Activated T-cell treated with anti-CD3 and anti-CD28 coated beads, Interleukin-2, amount 50 U/mL, for 4 hours (primary cell): ENCODE data around the gene TRAPPC3. TPM values are rescaled to one million over a fixed set of nuclear protein-coding genes. Genes with fewer than 3 reads are reported as not detected.
"Not testable (repeated sequence)": the region's sequence is repeated elsewhere in the genome, so short reads cannot be mapped to it uniquely, and the experiment has no call there.

Experiments used
- ATAC-seq, 2 donors: fragments of 200-7000 bp; cut with Tn5 transposase; one replicate each; pipeline ENCODE4 v1.10.0; 2021
- DNase-seq: peaks from one replicate; pipeline ENCODE4 v3.0.0-alpha.2; 2020
- H3K27me3 Mint-ChIP-seq: one replicate; pipeline ENCODE4 v1.8.0; 2021; ENCODE audit warnings: low read depth, mixed read lengths
- H3K36me3 Mint-ChIP-seq: one replicate; pipeline ENCODE4 v1.8.0; 2022; ENCODE audit warnings: mixed read lengths; ENCODE audit not compliant: insufficient read depth
- H3K4me1 Mint-ChIP-seq: one replicate; pipeline ENCODE4 v1.8.0; 2021; ENCODE audit warnings: low read depth, mixed read lengths
- H3K4me3 Mint-ChIP-seq: one replicate; pipeline ENCODE4 v1.8.0; 2021; ENCODE audit warnings: mild to moderate bottlenecking, moderate library complexity, mixed read lengths
- H3K9me3 Mint-ChIP-seq: one replicate; pipeline ENCODE4 v1.8.0; 2021; ENCODE audit warnings: mixed read lengths
- total RNA-seq, 3 donors: library from RNA; stranded (reverse); gene quantifications; one replicate each; pipeline ENCODE4 v1.2.1, GENCODE V29; 2021

The TRAPPC3 gene
- total RNA-seq, 3 donors from 2014 or later: 64.2 to 69.6 (median 65.9) TPM

DNA sequence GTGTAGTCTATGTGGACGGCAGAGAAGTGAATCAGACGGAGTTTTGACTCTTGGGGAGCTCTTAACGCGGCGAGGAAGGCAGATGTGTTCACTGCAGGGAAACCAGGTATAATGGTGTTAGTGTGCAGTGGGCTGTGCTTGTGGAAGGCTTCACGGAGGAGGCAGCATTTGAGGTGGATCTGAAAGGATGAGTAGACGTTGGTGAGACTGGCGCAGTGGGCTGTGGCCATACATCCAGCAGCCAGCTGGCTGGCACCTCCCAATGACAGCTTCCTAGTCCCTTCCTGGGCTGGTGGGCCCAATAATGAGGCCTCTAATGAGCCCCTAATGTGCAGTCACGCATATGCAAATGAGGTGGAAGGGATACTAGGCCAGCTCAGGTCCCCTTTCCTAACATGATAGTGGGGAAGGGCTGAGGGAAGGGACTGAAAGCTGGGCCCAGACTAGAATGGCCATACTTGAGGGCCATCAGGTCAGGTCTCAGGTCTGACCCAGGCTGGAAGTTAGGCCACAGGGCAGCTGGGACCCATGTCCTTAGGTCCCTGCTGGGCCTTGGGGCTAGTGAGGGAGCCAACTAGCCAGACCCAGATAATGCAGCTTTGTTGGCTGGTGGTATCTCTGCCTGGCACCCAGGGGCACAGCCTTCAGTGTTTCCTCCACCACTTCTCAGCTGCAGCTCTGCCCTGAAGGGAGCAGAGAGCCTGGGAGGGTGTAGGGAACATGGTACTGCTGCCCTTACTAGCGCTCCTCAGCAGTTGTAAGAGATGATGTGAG is 10.5 kb upstream of the TRAPPC3 start:
- ATAC-seq (no peak), DNase-seq (no peak)
- Mint-ChIP-seq H3K4me1 (peaks cover 67% of the 10 kb centered on the region), H3K27me3 (no peaks in the 10 kb centered on the region), H3K36me3 (peaks cover 16% of the 10 kb centered on the region), H3K9me3 (no peaks in the 10 kb centered on the region), H3K4me3 (peak overlapping the region; percentile 83)

DNA sequence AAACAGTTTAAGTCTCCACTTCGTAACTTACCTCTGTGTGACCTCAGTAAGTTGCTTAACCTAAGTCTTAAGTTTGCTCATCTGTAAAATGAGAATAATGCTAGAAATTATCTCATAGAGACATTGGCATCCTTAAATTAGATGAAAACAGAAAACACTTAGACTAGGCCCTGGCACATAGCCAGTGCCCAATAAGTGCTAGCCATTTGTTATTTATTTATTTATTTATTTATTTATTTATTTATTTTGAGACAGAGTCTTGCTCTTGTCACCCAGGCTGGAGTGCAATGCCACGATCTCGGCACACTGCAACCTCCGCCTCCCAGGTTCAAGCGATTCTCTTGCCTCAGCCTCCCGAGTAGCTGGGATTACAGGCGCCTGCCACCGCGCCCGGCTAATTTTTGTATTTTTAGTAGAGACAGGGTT is 9.6 kb upstream of the TRAPPC3 start:
- not testable (repeated sequence) for DNase-seq, ATAC-seq, H3K27me3 Mint-ChIP-seq, H3K36me3 Mint-ChIP-seq, H3K9me3 Mint-ChIP-seq
- peaks cover 68% of the 10 kb centered on the region for H3K4me1 Mint-ChIP-seq
- peak overlapping the region; percentile 90 for H3K4me3 Mint-ChIP-seq

DNA sequence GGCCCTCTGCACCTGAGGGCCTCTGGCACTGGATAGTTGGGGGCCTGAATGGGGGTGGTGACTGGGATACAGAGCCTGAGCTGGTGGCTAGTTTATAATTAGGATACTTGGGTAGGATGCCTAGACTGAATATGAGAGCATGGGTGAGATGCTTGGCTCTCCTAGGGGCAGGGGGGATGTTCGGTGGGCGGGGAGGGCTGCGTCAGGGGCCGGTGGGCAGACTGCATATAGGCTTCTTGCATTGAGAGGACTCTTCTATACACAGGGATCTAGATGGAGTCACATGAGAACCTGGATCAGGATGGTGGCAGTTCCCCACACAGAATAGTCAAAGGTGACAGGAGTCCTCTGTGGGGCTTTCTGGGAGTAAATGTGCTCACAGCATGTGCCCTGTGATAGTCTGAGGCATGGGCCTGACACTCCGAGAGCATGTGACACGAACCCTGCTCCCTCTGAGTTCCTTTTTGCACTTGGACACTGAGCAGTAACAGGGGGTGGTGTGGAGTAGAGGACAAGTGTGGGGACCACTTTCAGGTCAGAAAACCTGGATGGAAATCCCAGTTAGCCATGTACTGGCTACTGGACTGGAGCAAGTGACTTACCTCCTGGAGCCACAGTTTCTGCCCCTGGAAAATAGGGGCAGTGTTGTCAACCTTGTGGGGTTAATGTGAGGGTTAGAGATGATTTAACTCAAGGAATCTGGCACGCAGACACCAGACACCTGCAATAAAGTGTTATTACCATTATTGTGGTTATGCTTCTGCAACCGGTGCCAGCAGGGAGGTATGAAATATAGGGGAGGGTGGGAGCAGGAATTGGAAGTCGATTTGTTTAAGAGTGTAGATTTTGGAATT is 8.9 kb upstream of the TRAPPC3 start:
- no peak for ATAC-seq
- H3K4me3 Mint-ChIP-seq: peak overlapping the region; percentile 90
- H3K4me1 Mint-ChIP-seq: peaks cover 72% of the 10 kb centered on the region

DNA sequence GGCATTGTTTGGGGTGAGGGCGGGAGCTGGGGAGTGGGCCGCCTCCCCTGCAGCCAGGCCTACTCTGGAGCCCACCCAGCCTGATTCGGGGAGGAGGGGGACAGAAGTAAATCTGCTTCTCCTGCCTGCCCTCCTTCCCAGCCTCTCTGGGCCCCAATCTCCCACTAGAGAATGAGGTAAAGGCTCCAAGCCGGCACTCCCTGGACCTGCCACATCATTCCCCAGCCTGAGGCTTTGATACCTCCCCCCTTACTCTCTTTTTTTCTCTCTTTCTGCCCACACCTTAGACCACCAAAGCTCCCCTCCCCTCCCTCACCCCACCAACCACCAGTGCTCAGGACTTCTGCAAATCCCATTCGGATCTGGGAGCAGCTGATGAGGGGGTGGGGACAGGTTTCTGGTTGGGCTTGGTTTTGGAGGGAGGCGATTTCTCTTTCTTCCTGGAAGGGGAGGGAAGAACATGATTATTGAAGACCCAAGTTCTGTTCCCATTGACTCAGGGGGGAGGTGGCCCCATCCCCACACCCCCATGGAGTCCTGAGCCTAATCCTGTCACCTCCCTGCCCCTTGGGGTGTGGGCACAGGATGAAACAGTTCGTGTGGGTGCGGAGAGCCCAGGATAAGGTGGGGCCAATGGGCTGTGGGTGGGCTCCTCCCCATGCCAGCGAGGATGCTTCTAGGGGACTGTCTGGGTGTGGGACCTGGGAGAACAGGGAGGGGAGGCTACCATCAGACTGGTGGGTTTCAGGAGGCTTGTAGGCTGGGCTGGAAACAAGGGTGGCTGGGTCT is 8.0 kb upstream of the TRAPPC3 start:
- no peak for ATAC-seq
- Mint-ChIP-seq H3K36me3 (peaks cover 9% of the 10 kb centered on the region), H3K27me3 (no peaks in the 10 kb centered on the region), H3K4me3 (peak overlapping the region; percentile 90), H3K9me3 (no peaks in the 10 kb centered on the region), H3K4me1 (peaks cover 70% of the 10 kb centered on the region)
- no peak for DNase-seq

More for the DNA sequence above, 8.9 kb upstream of the TRAPPC3 start:
- H3K27me3 Mint-ChIP-seq: no peaks in the 10 kb centered on the region
- DNase-seq: no peak
- no peaks in the 10 kb centered on the region for H3K9me3 Mint-ChIP-seq
- peaks cover 9% of the 10 kb centered on the region for H3K36me3 Mint-ChIP-seq

DNA sequence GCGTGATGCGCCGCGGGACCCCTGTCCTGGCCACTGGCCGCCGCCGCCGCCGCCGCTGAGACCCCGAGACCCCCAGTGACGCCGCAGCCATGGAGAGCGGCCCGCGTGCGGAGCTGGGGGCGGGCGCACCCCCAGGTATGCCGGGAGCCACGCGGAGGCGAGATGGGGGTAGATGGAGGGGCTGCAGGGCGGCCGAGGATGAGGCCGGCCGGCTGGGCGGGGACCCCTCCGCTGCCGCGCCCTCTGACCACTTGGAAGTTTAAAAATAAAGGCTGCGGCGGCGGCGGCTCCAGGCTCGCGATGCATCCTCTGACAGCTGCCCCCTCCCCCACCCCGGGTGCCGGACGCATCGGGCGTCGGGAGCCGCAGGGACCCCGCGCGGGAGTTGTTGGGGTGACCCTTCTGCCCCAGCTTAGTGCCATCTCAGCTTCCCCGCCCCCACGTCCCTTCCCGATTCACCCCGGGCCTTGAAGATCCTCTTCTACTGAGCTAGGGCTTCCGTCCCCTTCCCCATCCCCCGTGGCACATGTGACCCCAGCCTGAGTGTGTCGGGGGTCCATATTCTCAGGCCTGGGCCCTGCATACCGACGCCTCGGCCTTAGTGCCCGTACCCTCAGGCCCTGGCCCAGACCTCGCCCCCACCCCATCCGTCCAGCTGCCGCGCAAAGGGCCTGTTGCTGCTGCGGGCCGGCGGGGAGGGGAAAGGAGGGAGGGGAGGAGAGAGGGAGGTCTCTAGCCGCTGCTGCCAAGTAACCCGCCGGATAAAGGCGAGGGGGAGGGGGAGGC is 7.2 kb upstream of the TRAPPC3 start:
- H3K4me1 Mint-ChIP-seq: peaks cover 70% of the 10 kb centered on the region
- peak overlapping the region; percentile 90 for H3K4me3 Mint-ChIP-seq
- H3K9me3 Mint-ChIP-seq: no peaks in the 10 kb centered on the region
- H3K27me3 Mint-ChIP-seq: no peaks in the 10 kb centered on the region
- peak; percentile 43 for DNase-seq
- peak; percentile 11 to 12 for ATAC-seq
- peaks cover 8% of the 10 kb centered on the region for H3K36me3 Mint-ChIP-seq

GRCh38 chr1:36155408-36156328 is 6.4 kb upstream of the TRAPPC3 start, which contains the start of gene MAP7D1:
TSS of gene MAP7D1 (plus strand) at chr1:36156160. CDS start at chr1:36156418, 258 bp downstream.
- Mint-ChIP-seq H3K4me1 (peaks cover 70% of the 10 kb centered on the region), H3K36me3 (peaks cover 8% of the 10 kb centered on the region), H3K4me3 (peak within 1 kb of the TSS; percentile 90), H3K9me3 (no peaks in the 10 kb centered on the region), H3K27me3 (no peaks in the 10 kb centered on the region)
- DNase-seq (peak; percentile 81), ATAC-seq (peak; percentile 79)

- no peaks in the 10 kb centered on the region for H3K9me3 Mint-ChIP-seq
- ATAC-seq (no peak), DNase-seq (no peak)
- no peaks in the 10 kb centered on the region for H3K27me3 Mint-ChIP-seq
- peak overlapping the region; percentile 82 for H3K4me3 Mint-ChIP-seq
- H3K4me1 Mint-ChIP-seq: peaks cover 70% of the 10 kb centered on the region
- H3K36me3 Mint-ChIP-seq: peaks cover 8% of the 10 kb centered on the region
Measured at GRCh38 chr1:36154765-36155407, 5.6 kb upstream of the TRAPPC3 start.

GRCh38 chr1:36154335-36154734 is 5.0 kb upstream of the TRAPPC3 start:
- H3K27me3 Mint-ChIP-seq: no peaks in the 10 kb centered on the region
- H3K4me3 Mint-ChIP-seq: peak overlapping the region; percentile 82
- H3K36me3 Mint-ChIP-seq: peaks cover 5% of the 10 kb centered on the region
- DNase-seq (no peak), ATAC-seq (no peak)
- no peaks in the 10 kb centered on the region for H3K9me3 Mint-ChIP-seq
- peaks cover 68% of the 10 kb centered on the region for H3K4me1 Mint-ChIP-seq

- Mint-ChIP-seq H3K27me3 (no peaks in the 10 kb centered on the region), H3K36me3 (peaks cover 4% of the 10 kb centered on the region), H3K4me1 (peaks cover 64% of the 10 kb centered on the region), H3K9me3 (no peaks in the 10 kb centered on the region), H3K4me3 (no peak overlapping the region)
- DNase-seq (no peak), ATAC-seq (no peak)
Measured at GRCh38 chr1:36153476-36153875, 4.2 kb upstream of the TRAPPC3 start.

- Mint-ChIP-seq H3K27me3 (no peaks in the 10 kb centered on the region), H3K9me3 (no peaks in the 10 kb centered on the region), H3K4me3 (peak overlapping the region; percentile 45), H3K36me3 (no peaks in the 10 kb centered on the region), H3K4me1 (peaks cover 66% of the 10 kb centered on the region)
- no peak for ATAC-seq
- peak; percentile 41 for DNase-seq
Measured at GRCh38 chr1:36151845-36152203, 2.5 kb upstream of the TRAPPC3 start.

- Mint-ChIP-seq H3K27me3 (no peaks in the 10 kb centered on the region), H3K36me3 (no peaks in the 10 kb centered on the region), H3K9me3 (no peaks in the 10 kb centered on the region), H3K4me1 (peaks cover 66% of the 10 kb centered on the region), H3K4me3 (peak overlapping the region; percentile 52)
- DNase-seq (no peak), ATAC-seq (no peak)
Measured at GRCh38 chr1:36151134-36151844, 2.0 kb upstream of the TRAPPC3 start.
